ENCODE data around the gene CLCN5. TPM values are rescaled to one million over a fixed set of nuclear protein-coding genes. Genes with fewer than 3 reads are reported as not detected.
A peak's percentile ranks its signal among the peaks of the same experiment; 100 is the strongest.

CLCN5 gene
- total RNA-seq, 4 donors from 2014 or later, result 5.7 to 9.8 (median 7.4) TPM

- peak in 1 of 2 donors; percentile 7 for DNase-seq (ENCODE audit: low spot score in 2 of 2)
- 25 to 39% methylated on average over 3 of the region's 3 CpGs for WGBS, 2 donors
Measured at GRCh38 chrX:50100188-50100587, 177.8 kb downstream of the CLCN5 start.

GRCh38 chrX:50103176-50103575 is 180.8 kb downstream of the CLCN5 start:
- H3K9me3 ChIP-seq, result no peaks in the 10 kb centered on the region
- 76 to 100% methylated on average over 1 of the region's 1 CpG for WGBS, 2 donors
- H3K4me3 ChIP-seq, result no peak overlapping the region
- DNase-seq (ENCODE audit: low spot score in 2 of 2), result no peak
- no peaks in the 10 kb centered on the region for H3K36me3 ChIP-seq
- TF ChIP-seq EP300 (IDR thresholded peaks at IDR 0.05) (no peak), POLR2A (IDR thresholded peaks at IDR 0.05) (no peak), CTCF (IDR thresholded peaks at IDR 0.05) (no peak)
- no peak overlapping the region for H3K27ac ChIP-seq
- no peaks in the 10 kb centered on the region for H3K27me3 ChIP-seq
- H3K4me1 ChIP-seq, result no peaks in the 10 kb centered on the region

More at GRCh38 chrX:50100188-50100587, 177.8 kb downstream of the CLCN5 start:
- Histone ChIP-seq H3K27me3 (no peaks in the 10 kb centered on the region), H3K9me3 (no peaks in the 10 kb centered on the region), H3K27ac (no peak overlapping the region), H3K36me3 (no peaks in the 10 kb centered on the region), H3K4me3 (no peak overlapping the region), H3K4me1 (no peaks in the 10 kb centered on the region)
- TF ChIP-seq POLR2A (IDR thresholded peaks at IDR 0.05) (no peak), EP300 (IDR thresholded peaks at IDR 0.05) (no peak), CTCF (IDR thresholded peaks at IDR 0.05) (peak in 3 of 5 experiments; percentile 10 to 50 (median 18))

GRCh38 chrX:50103866-50104566 is 181.6 kb downstream of the CLCN5 start:
- no peak for DNase-seq (ENCODE audit: low spot score in 2 of 2)
- no peak overlapping the region for H3K27ac ChIP-seq
- no peaks in the 10 kb centered on the region for H3K4me1 ChIP-seq
- no peaks in the 10 kb centered on the region for H3K36me3 ChIP-seq
- TF ChIP-seq EP300 (IDR thresholded peaks at IDR 0.05), result no peak
- no peak for TF ChIP-seq CTCF (IDR thresholded peaks at IDR 0.05)
- no peak for TF ChIP-seq POLR2A (IDR thresholded peaks at IDR 0.05)
- 62 to 66% methylated on average over 5 of the region's 5 CpGs for WGBS, 2 donors
- H3K27me3 ChIP-seq, result no peaks in the 10 kb centered on the region
- H3K9me3 ChIP-seq, result no peaks in the 10 kb centered on the region
- H3K4me3 ChIP-seq, result no peak overlapping the region

- WGBS, 2 donors, result 66 to 78% methylated on average over 6 of the region's 6 CpGs
- H3K9me3 ChIP-seq, result no peaks in the 10 kb centered on the region
Measured at GRCh38 chrX:50106051-50106675, 183.8 kb downstream of the CLCN5 start.

More at GRCh38 chrX:50106051-50106675, 183.8 kb downstream of the CLCN5 start:
- TF ChIP-seq POLR2A (IDR thresholded peaks at IDR 0.05) (no peak), CTCF (IDR thresholded peaks at IDR 0.05) (no peak), EP300 (IDR thresholded peaks at IDR 0.05) (no peak)
- Histone ChIP-seq H3K27me3 (no peaks in the 10 kb centered on the region), H3K4me3 (no peak overlapping the region), H3K27ac (no peak overlapping the region), H3K4me1 (no peaks in the 10 kb centered on the region), H3K36me3 (no peaks in the 10 kb centered on the region)
- DNase-seq (ENCODE audit: low spot score in 2 of 2), result no peak
